GM23338 (cell line): Measurements from ENCODE around the gene MAT2A. TPM values are rescaled to one million over a fixed set of nuclear protein-coding genes. Genes with fewer than 3 reads are reported as not detected.

Experiments used
- ATAC-seq: fragments of 200-7000 bp; cut with Tn5 transposase; 3 replicates; pipeline ENCODE4 v1.9.1; 2020
- DNase-seq: peaks from one replicate; pipeline ENCODE4 v3.0.0-alpha.2; 2015; ENCODE audit warnings: low spot score
- H2AFZ ChIP-seq: fragments of 200-600 bp; sonication (generic); 2 replicates; pipeline ENCODE4 v1.8.0; 2016; ENCODE audit warnings: antibody characterized with exemption, mild to moderate bottlenecking, moderate library complexity
- H3F3A ChIP-seq: fragments of 200-600 bp; sonication (generic); replicated peaks from 2 replicates; pipeline ENCODE4 v1.8.0; 2017; ENCODE audit warnings: antibody characterized with exemption, mixed run types, low read depth
- H3K27ac ChIP-seq: fragments of 200-600 bp; sonication (generic); 2 replicates; pipeline ENCODE4 v1.6.1; 2016; ENCODE audit warnings: low read depth
- H3K27me3 ChIP-seq: fragments of 200-600 bp; sonication (generic); 2 replicates; pipeline ENCODE4 v1.8.0; 2016; ENCODE audit warnings: mild to moderate bottlenecking, mixed run types, moderate library complexity; ENCODE audit not compliant: insufficient read depth
- H3K36me3 ChIP-seq: fragments of 200-600 bp; sonication (generic); 2 replicates; pipeline ENCODE4 v1.8.0; 2016; ENCODE audit warnings: mild to moderate bottlenecking; ENCODE audit not compliant: insufficient read depth
- H3K4me1 ChIP-seq: fragments of 200-600 bp; sonication (generic); 2 replicates; pipeline ENCODE4 v1.8.0; 2016; ENCODE audit warnings: mild to moderate bottlenecking, moderate library complexity; ENCODE audit not compliant: insufficient read depth
- H3K4me2 ChIP-seq: fragments of 200-600 bp; sonication (generic); 2 replicates; pipeline ENCODE4 v1.7.1; 2017; ENCODE audit warnings: mixed run types
- H3K4me3 ChIP-seq: fragments of 200-600 bp; sonication (generic); 2 replicates; pipeline ENCODE4 v1.6.1; 2016; ENCODE audit warnings: mixed run types
- H3K79me2 ChIP-seq: fragments of 200-600 bp; sonication (generic); replicated peaks from 2 replicates; pipeline ENCODE4 v1.8.0; 2017; ENCODE audit warnings: mild to moderate bottlenecking; ENCODE audit not compliant: insufficient read depth
- H3K9me2 ChIP-seq: fragments of 200-600 bp; sonication (generic); 2 replicates; pipeline ENCODE4 v1.8.0; 2017; ENCODE audit not compliant: insufficient read depth
- H4K20me1 ChIP-seq: fragments of 200-600 bp; sonication (generic); replicated peaks from 2 replicates; pipeline ENCODE4 v1.8.0; 2017; ENCODE audit warnings: mild to moderate bottlenecking; ENCODE audit not compliant: insufficient read depth
- H3K27ac Mint-ChIP-seq: 2 replicates; pipeline ENCODE4 v1.8.0; 2020; ENCODE audit warnings: inconsistent platforms, mild to moderate bottlenecking, moderate library complexity, mixed read lengths
- H3K27me3 Mint-ChIP-seq: 3 replicates; pipeline ENCODE4 v1.8.0; 2022; ENCODE audit warnings: low read depth, mild to moderate bottlenecking, moderate library complexity, mixed read lengths, inconsistent platforms; ENCODE audit not compliant: insufficient read depth, poor library complexity
- H3K36me3 Mint-ChIP-seq: 3 replicates; pipeline ENCODE4 v1.8.0; 2021; ENCODE audit warnings: low read depth, mild to moderate bottlenecking, inconsistent platforms, moderate library complexity, mixed read lengths
- H3K4me1 Mint-ChIP-seq: 3 replicates; pipeline ENCODE4 v1.8.0; 2020; ENCODE audit warnings: mild to moderate bottlenecking, inconsistent platforms, mixed read lengths
- H3K4me3 Mint-ChIP-seq: 3 replicates; pipeline ENCODE4 v1.8.0; 2021; ENCODE audit warnings: moderate library complexity, mild to moderate bottlenecking, inconsistent platforms, mixed read lengths
- H3K9me3 Mint-ChIP-seq: 3 replicates; pipeline ENCODE4 v1.8.0; 2020; ENCODE audit warnings: moderate library complexity, mild to moderate bottlenecking, inconsistent platforms, mixed read lengths
- CREB1 ChIP-seq: fragments of 250-450 bp; sonication (Bioruptor Pico); IDR thresholded peaks from 2 replicates; pipeline ENCODE4 v1.5.0; 2020; ENCODE audit warnings: low read depth, mild to moderate bottlenecking, moderate library complexity
- CTCF ChIP-seq, 2 experiments: fragments of 200-600 bp in 1 of 2; sonication (generic) in 1 of 2; conservative IDR thresholded peaks; 2 replicates each; pipeline versions ENCODE4 v1.5.1 to v1.6.1; 2016 to 2017; ENCODE audit warnings: antibody characterized with exemption in 2 of 2, low read depth in 2 of 2, mild to moderate bottlenecking in 2 of 2, moderate library complexity in 1 of 2
- JUNB ChIP-seq: IDR thresholded peaks from one replicate; pipeline ENCODE4 v1.6.1; 2016; ENCODE audit warnings: antibody characterized with exemption; ENCODE audit not compliant: unreplicated experiment
- POLR2AphosphoS5 ChIP-seq: IDR thresholded peaks from 2 replicates; pipeline ENCODE4 v1.6.1; 2016; ENCODE audit warnings: antibody characterized with exemption, low read depth
- polyA plus RNA-seq: library from polyadenylated mRNA; unstranded; fragments of >200 nt; fragmentation: Nextera tagmentation; extraction: Ambion mirVana; gene quantifications from 2 replicates; pipeline ENCODE4 v1.2.1, GENCODE V29; 2016
- total RNA-seq: library from RNA; depleted of rRNA; stranded (reverse); fragments of >200 nt; shearing (Covaris generic); gene quantifications from 2 replicates; pipeline ENCODE4 v1.2.3, GENCODE V29; 2014

MAT2A gene
- total and polyA plus RNA-seq, 2 experiments from 2014 or later: 105 to 232 TPM

DNA sequence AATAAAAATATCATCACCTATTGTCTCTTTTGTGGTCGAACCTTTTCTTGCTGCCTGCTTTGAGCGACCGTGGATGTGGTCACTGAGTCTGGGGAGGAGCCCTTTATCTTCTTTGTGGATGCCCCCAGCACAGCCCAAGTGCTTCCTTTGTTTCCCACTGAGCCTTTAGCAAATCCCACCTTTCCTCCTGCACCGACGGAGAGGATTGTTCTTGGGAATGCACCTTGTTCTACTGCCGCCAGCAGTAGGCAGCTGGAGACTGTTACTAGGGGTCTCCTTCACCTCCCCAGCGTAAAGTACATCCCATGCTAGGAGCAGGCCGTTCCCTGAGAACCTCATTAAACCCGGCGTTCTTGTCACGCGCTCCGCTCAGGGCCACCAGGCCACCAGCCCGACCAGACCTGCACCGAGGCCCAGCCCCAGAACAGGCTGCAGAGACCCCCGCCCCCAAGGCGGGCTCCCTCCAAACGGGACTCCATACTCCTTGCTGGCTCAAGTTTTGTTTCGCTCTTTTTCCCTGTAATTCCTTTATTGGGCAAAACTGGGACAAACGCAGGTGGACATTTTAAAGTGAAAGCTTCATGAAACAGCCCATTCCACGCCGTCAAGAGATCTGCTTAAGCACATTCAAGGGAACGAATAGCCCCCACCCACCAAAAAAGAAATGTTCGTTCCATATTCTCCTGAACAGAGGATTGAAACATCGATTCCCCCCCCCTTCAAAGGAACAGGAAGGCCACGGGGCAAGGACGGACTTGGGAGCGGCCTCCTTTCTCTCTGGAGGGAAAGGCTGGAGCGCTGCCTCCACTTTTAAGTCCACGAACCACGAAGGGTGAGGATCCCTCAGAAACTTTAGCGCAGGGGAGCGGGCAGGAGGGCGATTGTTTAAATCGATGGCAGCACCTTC is 1.1 kb upstream of the MAT2A start:
- Histone ChIP-seq H3K27me3 (no peaks in the 10 kb centered on the region), H2AFZ (no peak overlapping the region), H3K36me3 (peaks cover 31% of the 10 kb centered on the region), H3K4me3 (peak overlapping the region; percentile 92), H3K4me1 (peaks cover 23% of the 10 kb centered on the region), H3F3A (peaks cover 32% of the 10 kb centered on the region), H3K27ac (peak overlapping the region; percentile 100), H4K20me1 (peaks cover 32% of the 10 kb centered on the region), H3K9me2 (no peaks in the 10 kb centered on the region), H3K4me2 (peak overlapping the region; percentile 96), H3K79me2 (peaks cover 47% of the 10 kb centered on the region)
- Mint-ChIP-seq H3K27ac (peak overlapping the region; percentile 100), H3K4me3 (peak overlapping the region; percentile 98), H3K4me1 (peaks cover 37% of the 10 kb centered on the region), H3K27me3 (peaks cover 18% of the 10 kb centered on the region), H3K9me3 (peaks cover 3% of the 10 kb centered on the region; the same call in 2 of the 3 replicates), H3K36me3 (peaks cover 42% of the 10 kb centered on the region)
- ATAC-seq: peak; percentile 58
- peak; percentile 31 to 49; a peak in 3 of 4 replicates for TF ChIP-seq CTCF (conservative IDR thresholded peaks at IDR 0.05; ENCODE audit: low read depth in 2 of 2)
- 0 out of 2 replicates have a peak, but pooled peaks have one; percentile 62 for TF ChIP-seq POLR2AphosphoS5
- no peak for TF ChIP-seq CREB1 (CRISPR knock-in tag)
- peak; percentile 83 for DNase-seq

- Histone ChIP-seq H2AFZ (no peak overlapping the region), H3K4me2 (peak overlapping the region; percentile 96), H4K20me1 (peaks cover 38% of the 10 kb centered on the region), H3K4me3 (peak overlapping the region; percentile 92), H3K27ac (peak overlapping the region; percentile 100), H3K36me3 (peaks cover 48% of the 10 kb centered on the region), H3K27me3 (no peaks in the 10 kb centered on the region), H3K79me2 (peaks cover 47% of the 10 kb centered on the region), H3F3A (peaks cover 49% of the 10 kb centered on the region), H3K4me1 (peaks cover 23% of the 10 kb centered on the region), H3K9me2 (no peaks in the 10 kb centered on the region)
- ATAC-seq (peak; percentile 10), DNase-seq (peak; percentile 61)
- Mint-ChIP-seq H3K36me3 (peaks cover 59% of the 10 kb centered on the region), H3K9me3 (peaks cover 3% of the 10 kb centered on the region; the same call in 2 of the 3 replicates), H3K27ac (peak overlapping the region; percentile 100), H3K27me3 (peaks cover 19% of the 10 kb centered on the region), H3K4me3 (peak overlapping the region; percentile 98), H3K4me1 (peaks cover 48% of the 10 kb centered on the region)
- no peak for TF ChIP-seq JUNB
- 0 out of 2 replicates have a peak, but pooled peaks have one; percentile 19 for TF ChIP-seq POLR2AphosphoS5
Measured at GRCh38 chr2:85539361-85540132, 579 bp downstream of the MAT2A start.
